ENCODE results near the gene ANKRD40CL. TPM values are rescaled to one million over a fixed set of nuclear protein-coding genes. Genes with fewer than 3 reads are reported as not detected.
"Not testable (repeated sequence)": the region's sequence is repeated elsewhere in the genome, so short reads cannot be mapped to it uniquely, and the experiment has no call there.

The ANKRD40CL gene
- total RNA-seq, 2 donors from 2014 or later, result not detected

DNA sequence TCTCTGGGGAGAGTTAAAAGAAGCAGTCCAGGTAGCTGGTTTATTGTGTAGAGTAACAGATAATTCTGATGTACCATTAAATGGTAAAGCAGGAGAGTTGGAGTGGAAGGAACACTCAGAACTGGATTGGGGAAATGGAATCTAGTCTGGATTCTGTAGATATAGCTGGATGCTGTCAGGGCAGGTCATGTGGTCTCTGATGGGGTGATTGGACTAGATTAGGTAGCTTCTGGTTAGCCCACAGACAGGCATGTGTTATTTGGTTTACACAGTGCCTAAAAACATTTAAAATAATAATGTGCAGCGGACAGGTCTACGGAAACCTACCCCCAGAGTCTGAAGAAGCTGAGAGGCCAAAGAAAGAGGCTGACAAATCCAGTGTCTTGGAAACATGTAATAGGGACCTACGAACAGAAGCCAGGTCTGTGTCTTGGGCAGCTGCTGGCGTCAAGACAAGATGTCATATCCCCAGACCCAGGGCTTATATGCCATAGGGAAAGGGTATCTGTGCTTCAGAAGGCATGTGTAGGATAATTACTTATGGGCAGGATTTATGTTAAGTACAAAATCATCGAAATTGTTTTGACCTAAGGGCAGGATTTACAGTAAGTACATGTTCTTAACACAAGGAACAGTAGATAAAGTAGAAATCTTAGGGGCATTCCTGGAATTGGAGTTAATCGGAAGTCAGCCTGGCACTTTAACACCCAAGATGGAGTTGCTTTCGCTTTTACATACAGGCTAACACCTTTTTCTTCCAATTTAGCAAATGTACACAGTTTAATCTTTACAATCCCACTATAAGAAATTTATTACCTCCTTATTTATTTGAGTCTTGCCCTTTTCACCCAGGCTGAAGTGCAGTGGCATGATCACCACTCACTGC lies 35.5 kb downstream of the ANKRD40CL start:
- Histone ChIP-seq H3K27me3 (replicated peaks; ENCODE audit: insufficient read depth) (no peaks in the 10 kb centered on the region), H3K4me1 (ENCODE audit: control insufficient read depth in 1 of 2, low read depth in 2 of 2) (peaks cover 44 to 72% of the 10 kb centered on the region in 2 donors), H3K36me3 (no peaks in the 10 kb centered on the region), H3K9me3 (no peaks in the 10 kb centered on the region), H3K4me3 (no peak overlapping the region), H3K27ac (peak overlapping the region in 1 of 2 donors; percentile 5)
- TF ChIP-seq, protein P1, sequence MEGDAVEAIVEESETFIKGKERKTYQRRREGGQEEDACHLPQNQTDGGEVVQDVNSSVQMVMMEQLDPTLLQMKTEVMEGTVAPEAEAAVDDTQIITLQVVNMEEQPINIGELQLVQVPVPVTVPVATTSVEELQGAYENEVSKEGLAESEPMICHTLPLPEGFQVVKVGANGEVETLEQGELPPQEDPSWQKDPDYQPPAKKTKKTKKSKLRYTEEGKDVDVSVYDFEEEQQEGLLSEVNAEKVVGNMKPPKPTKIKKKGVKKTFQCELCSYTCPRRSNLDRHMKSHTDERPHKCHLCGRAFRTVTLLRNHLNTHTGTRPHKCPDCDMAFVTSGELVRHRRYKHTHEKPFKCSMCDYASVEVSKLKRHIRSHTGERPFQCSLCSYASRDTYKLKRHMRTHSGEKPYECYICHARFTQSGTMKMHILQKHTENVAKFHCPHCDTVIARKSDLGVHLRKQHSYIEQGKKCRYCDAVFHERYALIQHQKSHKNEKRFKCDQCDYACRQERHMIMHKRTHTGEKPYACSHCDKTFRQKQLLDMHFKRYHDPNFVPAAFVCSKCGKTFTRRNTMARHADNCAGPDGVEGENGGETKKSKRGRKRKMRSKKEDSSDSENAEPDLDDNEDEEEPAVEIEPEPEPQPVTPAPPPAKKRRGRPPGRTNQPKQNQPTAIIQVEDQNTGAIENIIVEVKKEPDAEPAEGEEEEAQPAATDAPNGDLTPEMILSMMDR (IDR thresholded peaks at IDR 0.05), result no peak
- DNase-seq (ENCODE audit: low spot score) (no peak), ATAC-seq (ENCODE audit: insufficient number of reproducible peaks, low FRiP score, low read depth) (no peak)

GRCh38 chr17:50728881-50729765 lies 38.2 kb downstream of the ANKRD40CL start:
- TF ChIP-seq, protein P1 (IDR thresholded peaks at IDR 0.05), result no peak
- Histone ChIP-seq H3K27me3 (replicated peaks; ENCODE audit: insufficient read depth) (no peaks in the 10 kb centered on the region), H3K36me3 (no peaks in the 10 kb centered on the region), H3K9me3 (no peaks in the 10 kb centered on the region), H3K4me1 (ENCODE audit: control insufficient read depth in 1 of 2, low read depth in 2 of 2) (peaks cover 64 to 83% of the 10 kb centered on the region in 2 donors), H3K27ac (no peak overlapping the region), H3K4me3 (no peak overlapping the region)
- ATAC-seq (ENCODE audit: insufficient number of reproducible peaks, low FRiP score, low read depth) (no peak), DNase-seq (ENCODE audit: low spot score) (no peak)

GRCh38 chr17:50728112-50728429 lies 39.2 kb downstream of the ANKRD40CL start:
- DNase-seq (ENCODE audit: low spot score) (no peak), ATAC-seq (ENCODE audit: insufficient number of reproducible peaks, low FRiP score, low read depth) (no peak)
- H3K4me3 ChIP-seq, result no peak overlapping the region
- TF ChIP-seq, protein P1 (IDR thresholded peaks at IDR 0.05), result no peak
- no peak overlapping the region for H3K27ac ChIP-seq
- H3K4me1 ChIP-seq (ENCODE audit: control insufficient read depth in 1 of 2, low read depth in 2 of 2), result peaks cover 68 to 93% of the 10 kb centered on the region in 2 donors
- no peaks in the 10 kb centered on the region for H3K9me3 ChIP-seq
- no peaks in the 10 kb centered on the region for H3K27me3 ChIP-seq (replicated peaks; ENCODE audit: insufficient read depth)
- H3K36me3 ChIP-seq, result no peaks in the 10 kb centered on the region

DNA sequence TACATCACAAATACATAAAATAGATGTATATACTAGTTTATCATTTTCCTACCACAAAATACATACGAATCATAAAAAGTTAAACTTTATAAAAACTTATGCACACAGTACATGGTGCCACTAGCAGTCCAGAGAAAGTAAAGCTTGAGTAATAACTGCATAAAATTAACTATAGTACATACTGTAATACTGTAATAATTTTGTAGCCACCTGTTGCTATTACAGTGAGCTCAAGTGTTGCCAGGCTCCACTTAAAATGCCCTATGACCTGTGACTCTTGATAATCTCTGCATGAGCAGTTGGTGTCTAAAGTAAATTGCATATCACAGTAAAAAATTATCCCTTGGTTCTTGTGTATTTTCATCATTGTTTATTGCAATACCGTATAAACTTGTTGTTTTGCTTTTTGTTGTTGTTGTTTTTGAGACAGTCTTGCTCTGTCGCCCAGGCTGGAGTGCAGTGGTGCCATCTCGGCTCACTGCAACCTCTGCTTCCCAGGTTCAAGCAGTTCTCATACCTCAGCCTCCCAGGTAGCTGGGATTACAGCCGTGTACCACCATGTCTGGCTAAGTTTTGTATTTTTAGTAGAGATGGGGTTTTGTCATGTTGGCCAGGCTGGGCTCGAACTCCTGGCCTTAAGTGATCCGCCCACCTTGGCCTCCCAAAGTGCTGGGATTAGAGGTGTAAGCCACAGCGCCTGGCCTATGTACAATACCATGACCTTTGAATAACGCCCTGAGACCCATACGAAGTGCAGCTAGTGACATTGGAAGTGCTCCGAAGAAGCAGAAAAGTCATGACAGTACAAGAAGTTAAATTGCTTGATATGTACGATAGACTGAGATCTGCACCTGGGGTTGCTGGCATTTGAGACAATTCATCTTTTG lies 41.3 kb downstream of the ANKRD40CL start:
- Histone ChIP-seq H3K27me3 (replicated peaks; ENCODE audit: insufficient read depth) (no peaks in the 10 kb centered on the region), H3K4me3 (no peak overlapping the region), H3K27ac (no peak overlapping the region), H3K4me1 (ENCODE audit: control insufficient read depth in 1 of 2, low read depth in 2 of 2) (peaks cover 75 to 97% of the 10 kb centered on the region in 2 donors), H3K9me3 (no peaks in the 10 kb centered on the region), H3K36me3 (no peaks in the 10 kb centered on the region)
- ATAC-seq (ENCODE audit: insufficient number of reproducible peaks, low FRiP score, low read depth) (no peak), DNase-seq (ENCODE audit: low spot score) (no peak)
- TF ChIP-seq, protein P1 (IDR thresholded peaks at IDR 0.05), result no peak

- ATAC-seq (ENCODE audit: insufficient number of reproducible peaks, low FRiP score, low read depth); H3K27ac ChIP-seq; DNase-seq (ENCODE audit: low spot score); H3K27me3 ChIP-seq (replicated peaks; ENCODE audit: insufficient read depth); H3K9me3 ChIP-seq; H3K4me3 ChIP-seq; H3K36me3 ChIP-seq: not testable (repeated sequence)
- H3K4me1 ChIP-seq (ENCODE audit: control insufficient read depth in 1 of 2, low read depth in 2 of 2), result peaks cover 63 to 86% of the 10 kb centered on the region in 2 donors
These were observed 42.7 kb downstream of the ANKRD40CL start for GRCh38 chr17:50724622-50725021.
